ENCODE data around the gene SUPT5H. TPM values are rescaled to one million over a fixed set of nuclear protein-coding genes. Genes with fewer than 3 reads are reported as not detected.

SUPT5H gene
- total and polyA plus RNA-seq, 10 of the 15 experiments (the other 5 are each of a cell fraction or from before 2014, with no cell fraction given): 27.2 to 194 (median 83.6) TPM

DNA sequence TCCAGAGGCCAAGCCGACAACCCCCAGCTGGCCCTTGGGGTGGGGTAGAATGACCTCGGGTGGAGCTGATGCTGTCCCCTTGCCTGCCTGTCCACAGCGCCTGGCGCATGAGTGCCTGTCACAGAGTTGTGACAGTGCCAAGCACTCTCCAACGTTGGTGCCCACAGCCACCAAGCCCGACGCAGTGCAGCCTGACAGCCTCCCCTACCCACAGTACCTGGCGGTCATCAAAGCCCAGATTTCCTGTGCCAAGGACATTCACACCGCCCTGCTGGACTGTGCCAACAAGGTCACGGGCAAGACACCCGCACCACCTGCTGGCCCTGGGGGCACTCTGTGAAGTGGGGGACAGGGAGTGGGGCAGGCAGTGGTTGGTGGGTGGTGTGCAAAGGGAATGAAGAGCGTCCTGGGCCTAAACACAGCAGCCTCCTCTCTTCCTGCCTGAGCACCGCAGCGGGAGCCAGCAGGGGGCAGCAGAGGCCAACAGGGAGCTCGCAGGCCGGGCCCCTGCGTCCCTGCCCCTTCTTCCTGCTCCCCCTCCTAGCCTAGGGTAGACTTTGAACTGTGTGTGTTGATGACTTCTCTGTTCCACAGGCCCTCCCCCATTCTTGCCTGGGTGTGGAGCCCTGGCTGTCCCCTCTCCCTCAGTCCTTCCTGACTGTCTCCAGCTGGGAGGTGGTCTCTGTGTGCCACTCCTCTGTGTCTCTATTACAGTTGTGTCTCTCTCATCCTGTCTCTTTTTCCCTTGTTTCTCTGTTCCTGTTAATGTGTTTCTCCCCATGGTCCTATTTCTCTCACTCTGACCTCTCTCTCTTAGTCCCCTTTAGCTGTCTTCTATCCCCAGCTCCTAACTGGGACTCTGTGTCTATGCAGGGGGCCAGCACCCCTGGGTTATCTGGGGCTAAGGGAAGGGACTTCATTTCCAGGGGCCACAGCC, 47.8 kb upstream of the SUPT5H start (continued):
- TF ChIP-seq RUNX3 (IDR thresholded peaks at IDR 0.05; ENCODE audit: low read length) (no peak), ZNF274 (IDR thresholded peaks at IDR 0.05; ENCODE audit: insufficient read depth, insufficient read length) (no peak), NR2C2 (IDR thresholded peaks at IDR 0.05; ENCODE audit: borderline replicate concordance, control insufficient read depth, insufficient read length, low read depth) (no peak), POLR2A (IDR thresholded peaks at IDR 0.05; ENCODE audit: low read depth, low read length) (no peak; the same call in 1 of the 2 replicates), IRF4 (IDR thresholded peaks at IDR 0.05; ENCODE audit: low read depth, low read length) (no peak; the same call in 1 of the 2 replicates), TCF7 (IDR thresholded peaks at IDR 0.05; ENCODE audit: borderline replicate concordance) (no peak), MTA3 (IDR thresholded peaks at IDR 0.05; ENCODE audit: borderline replicate concordance, low read length) (no peak), RBBP5 (conservative IDR thresholded peaks at IDR 0.05) (no peak)
- TF ChIP-seq, protein P1, sequence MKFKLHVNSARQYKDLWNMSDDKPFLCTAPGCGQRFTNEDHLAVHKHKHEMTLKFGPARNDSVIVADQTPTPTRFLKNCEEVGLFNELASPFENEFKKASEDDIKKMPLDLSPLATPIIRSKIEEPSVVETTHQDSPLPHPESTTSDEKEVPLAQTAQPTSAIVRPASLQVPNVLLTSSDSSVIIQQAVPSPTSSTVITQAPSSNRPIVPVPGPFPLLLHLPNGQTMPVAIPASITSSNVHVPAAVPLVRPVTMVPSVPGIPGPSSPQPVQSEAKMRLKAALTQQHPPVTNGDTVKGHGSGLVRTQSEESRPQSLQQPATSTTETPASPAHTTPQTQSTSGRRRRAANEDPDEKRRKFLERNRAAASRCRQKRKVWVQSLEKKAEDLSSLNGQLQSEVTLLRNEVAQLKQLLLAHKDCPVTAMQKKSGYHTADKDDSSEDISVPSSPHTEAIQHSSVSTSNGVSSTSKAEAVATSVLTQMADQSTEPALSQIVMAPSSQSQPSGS (IDR thresholded peaks at IDR 0.05; ENCODE audit: low read length): no peak
- TF ChIP-seq, protein P2, sequence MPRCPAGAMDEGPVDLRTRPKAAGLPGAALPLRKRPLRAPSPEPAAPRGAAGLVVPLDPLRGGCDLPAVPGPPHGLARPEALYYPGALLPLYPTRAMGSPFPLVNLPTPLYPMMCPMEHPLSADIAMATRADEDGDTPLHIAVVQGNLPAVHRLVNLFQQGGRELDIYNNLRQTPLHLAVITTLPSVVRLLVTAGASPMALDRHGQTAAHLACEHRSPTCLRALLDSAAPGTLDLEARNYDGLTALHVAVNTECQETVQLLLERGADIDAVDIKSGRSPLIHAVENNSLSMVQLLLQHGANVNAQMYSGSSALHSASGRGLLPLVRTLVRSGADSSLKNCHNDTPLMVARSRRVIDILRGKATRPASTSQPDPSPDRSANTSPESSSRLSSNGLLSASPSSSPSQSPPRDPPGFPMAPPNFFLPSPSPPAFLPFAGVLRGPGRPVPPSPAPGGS (IDR thresholded peaks at IDR 0.05; ENCODE audit: borderline replicate concordance, insufficient read depth, low read depth, low read length, poor library complexity, severe bottlenecking): no peak
- TF ChIP-seq, protein P3, sequence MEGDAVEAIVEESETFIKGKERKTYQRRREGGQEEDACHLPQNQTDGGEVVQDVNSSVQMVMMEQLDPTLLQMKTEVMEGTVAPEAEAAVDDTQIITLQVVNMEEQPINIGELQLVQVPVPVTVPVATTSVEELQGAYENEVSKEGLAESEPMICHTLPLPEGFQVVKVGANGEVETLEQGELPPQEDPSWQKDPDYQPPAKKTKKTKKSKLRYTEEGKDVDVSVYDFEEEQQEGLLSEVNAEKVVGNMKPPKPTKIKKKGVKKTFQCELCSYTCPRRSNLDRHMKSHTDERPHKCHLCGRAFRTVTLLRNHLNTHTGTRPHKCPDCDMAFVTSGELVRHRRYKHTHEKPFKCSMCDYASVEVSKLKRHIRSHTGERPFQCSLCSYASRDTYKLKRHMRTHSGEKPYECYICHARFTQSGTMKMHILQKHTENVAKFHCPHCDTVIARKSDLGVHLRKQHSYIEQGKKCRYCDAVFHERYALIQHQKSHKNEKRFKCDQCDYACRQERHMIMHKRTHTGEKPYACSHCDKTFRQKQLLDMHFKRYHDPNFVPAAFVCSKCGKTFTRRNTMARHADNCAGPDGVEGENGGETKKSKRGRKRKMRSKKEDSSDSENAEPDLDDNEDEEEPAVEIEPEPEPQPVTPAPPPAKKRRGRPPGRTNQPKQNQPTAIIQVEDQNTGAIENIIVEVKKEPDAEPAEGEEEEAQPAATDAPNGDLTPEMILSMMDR (IDR thresholded peaks at IDR 0.05 in 2 of 3, conservative IDR thresholded peaks at IDR 0.05 in 1 of 3; ENCODE audit: control insufficient read depth in 2 of 3, extremely low read depth in 1 of 3, insufficient read depth in 1 of 3, low read depth in 3 of 3, low read length in 3 of 3): peak; percentile 97 to 98 (median 98); a peak in 5 of 6 replicates
- TF ChIP-seq, protein P4, sequence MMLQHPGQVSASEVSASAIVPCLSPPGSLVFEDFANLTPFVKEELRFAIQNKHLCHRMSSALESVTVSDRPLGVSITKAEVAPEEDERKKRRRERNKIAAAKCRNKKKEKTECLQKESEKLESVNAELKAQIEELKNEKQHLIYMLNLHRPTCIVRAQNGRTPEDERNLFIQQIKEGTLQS (IDR thresholded peaks at IDR 0.05; ENCODE audit: borderline replicate concordance, extremely low read depth, low read depth, low read length): no peak
- TF ChIP-seq, protein P5, sequence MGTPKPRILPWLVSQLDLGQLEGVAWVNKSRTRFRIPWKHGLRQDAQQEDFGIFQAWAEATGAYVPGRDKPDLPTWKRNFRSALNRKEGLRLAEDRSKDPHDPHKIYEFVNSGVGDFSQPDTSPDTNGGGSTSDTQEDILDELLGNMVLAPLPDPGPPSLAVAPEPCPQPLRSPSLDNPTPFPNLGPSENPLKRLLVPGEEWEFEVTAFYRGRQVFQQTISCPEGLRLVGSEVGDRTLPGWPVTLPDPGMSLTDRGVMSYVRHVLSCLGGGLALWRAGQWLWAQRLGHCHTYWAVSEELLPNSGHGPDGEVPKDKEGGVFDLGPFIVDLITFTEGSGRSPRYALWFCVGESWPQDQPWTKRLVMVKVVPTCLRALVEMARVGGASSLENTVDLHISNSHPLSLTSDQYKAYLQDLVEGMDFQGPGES (IDR thresholded peaks at IDR 0.05): no peak
- TF ChIP-seq, protein P6, sequence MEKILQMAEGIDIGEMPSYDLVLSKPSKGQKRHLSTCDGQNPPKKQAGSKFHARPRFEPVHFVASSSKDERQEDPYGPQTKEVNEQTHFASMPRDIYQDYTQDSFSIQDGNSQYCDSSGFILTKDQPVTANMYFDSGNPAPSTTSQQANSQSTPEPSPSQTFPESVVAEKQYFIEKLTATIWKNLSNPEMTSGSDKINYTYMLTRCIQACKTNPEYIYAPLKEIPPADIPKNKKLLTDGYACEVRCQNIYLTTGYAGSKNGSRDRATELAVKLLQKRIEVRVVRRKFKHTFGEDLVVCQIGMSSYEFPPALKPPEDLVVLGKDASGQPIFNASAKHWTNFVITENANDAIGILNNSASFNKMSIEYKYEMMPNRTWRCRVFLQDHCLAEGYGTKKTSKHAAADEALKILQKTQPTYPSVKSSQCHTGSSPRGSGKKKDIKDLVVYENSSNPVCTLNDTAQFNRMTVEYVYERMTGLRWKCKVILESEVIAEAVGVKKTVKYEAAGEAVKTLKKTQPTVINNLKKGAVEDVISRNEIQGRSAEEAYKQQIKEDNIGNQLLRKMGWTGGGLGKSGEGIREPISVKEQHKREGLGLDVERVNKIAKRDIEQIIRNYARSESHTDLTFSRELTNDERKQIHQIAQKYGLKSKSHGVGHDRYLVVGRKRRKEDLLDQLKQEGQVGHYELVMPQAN (conservative IDR thresholded peaks at IDR 0.05): no peak; the same call in 1 of the 2 replicates
- TF ChIP-seq, protein P7, sequence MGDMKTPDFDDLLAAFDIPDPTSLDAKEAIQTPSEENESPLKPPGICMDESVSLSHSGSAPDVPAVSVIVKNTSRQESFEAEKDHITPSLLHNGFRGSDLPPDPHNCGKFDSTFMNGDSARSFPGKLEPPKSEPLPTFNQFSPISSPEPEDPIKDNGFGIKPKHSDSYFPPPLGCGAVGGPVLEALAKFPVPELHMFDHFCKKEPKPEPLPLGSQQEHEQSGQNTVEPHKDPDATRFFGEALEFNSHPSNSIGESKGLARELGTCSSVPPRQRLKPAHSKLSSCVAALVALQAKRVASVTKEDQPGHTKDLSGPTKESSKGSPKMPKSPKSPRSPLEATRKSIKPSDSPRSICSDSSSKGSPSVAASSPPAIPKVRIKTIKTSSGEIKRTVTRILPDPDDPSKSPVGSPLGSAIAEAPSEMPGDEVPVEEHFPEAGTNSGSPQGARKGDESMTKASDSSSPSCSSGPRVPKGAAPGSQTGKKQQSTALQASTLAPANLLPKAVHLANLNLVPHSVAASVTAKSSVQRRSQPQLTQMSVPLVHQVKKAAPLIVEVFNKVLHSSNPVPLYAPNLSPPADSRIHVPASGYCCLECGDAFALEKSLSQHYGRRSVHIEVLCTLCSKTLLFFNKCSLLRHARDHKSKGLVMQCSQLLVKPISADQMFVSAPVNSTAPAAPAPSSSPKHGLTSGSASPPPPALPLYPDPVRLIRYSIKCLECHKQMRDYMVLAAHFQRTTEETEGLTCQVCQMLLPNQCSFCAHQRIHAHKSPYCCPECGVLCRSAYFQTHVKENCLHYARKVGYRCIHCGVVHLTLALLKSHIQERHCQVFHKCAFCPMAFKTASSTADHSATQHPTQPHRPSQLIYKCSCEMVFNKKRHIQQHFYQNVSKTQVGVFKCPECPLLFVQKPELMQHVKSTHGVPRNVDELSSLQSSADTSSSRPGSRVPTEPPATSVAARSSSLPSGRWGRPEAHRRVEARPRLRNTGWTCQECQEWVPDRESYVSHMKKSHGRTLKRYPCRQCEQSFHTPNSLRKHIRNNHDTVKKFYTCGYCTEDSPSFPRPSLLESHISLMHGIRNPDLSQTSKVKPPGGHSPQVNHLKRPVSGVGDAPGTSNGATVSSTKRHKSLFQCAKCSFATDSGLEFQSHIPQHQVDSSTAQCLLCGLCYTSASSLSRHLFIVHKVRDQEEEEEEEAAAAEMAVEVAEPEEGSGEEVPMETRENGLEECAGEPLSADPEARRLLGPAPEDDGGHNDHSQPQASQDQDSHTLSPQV (IDR thresholded peaks at IDR 0.05): peak; percentile 75; the same call in 1 of the 2 replicates

Measured in GM12878 (cell line).